Central memory CD4-positive, alpha-beta T cell (primary cell): ENCODE data around the gene BRINP3.
"Not testable (repeated sequence)": the region's sequence is repeated elsewhere in the genome, so short reads cannot be mapped to it uniquely, and the experiment has no call there.

Experiments
- DNase-seq: peaks from one replicate; pipeline ENCODE4 v3.0.0; 2022

BRINP3 gene

DNA sequence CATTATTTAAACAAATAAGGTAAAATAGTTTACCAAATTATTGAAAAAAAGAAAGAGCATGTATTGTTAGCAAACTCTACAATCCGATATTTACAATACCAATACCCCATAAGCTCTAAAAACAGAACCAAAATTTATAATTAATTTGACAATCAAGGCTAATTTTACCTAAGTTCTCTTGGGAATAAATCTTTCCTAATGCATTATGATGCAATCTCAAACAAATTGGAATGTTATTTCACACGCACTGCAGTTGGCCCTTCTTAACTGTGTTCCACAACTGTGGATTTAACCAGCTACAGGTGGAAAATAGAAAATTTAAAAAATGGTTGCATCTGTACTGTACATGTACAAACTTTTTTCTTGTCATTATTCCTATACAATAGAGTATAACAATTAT, 300.1 kb downstream of the BRINP3 start:
- DNase-seq: no peak

DNA sequence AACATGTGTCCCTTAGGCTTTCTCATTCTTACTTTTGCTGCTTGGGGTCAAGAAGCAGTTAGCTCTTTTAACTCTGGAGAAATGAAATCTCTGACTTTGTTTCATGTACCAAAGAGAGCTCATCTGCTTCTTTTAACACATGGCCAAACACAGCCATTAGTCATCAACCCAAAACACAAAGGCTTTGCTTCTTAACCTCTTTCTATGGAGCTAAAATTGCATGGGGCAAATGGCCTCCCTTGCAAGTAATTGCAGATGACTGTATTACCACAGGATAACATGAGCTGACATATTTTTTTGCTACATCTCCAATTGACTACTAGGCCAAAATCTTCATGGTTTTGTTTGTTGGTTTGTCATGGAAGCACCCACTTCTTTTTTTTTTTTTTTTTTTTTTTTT, 300.9 kb downstream of the BRINP3 start:
- DNase-seq: no peak

DNA sequence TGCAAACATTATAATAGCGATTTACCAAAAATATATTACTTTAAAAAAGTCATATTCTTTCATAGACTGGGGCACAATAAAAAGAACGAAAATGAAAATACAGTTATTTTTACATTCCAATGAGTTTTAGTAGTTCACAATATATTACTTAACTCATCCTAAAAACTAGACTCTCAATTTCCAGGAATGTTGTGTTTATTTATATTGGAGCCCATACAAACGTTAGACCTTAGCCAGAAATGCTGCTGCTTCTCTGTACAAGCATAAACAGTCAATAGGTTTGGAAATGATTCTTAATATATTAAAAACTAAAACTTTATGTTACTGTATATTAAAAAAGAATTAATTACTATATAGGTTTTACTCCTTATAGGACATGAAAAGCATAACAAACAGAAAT, 302.3 kb downstream of the BRINP3 start:
- no peak for DNase-seq

DNA sequence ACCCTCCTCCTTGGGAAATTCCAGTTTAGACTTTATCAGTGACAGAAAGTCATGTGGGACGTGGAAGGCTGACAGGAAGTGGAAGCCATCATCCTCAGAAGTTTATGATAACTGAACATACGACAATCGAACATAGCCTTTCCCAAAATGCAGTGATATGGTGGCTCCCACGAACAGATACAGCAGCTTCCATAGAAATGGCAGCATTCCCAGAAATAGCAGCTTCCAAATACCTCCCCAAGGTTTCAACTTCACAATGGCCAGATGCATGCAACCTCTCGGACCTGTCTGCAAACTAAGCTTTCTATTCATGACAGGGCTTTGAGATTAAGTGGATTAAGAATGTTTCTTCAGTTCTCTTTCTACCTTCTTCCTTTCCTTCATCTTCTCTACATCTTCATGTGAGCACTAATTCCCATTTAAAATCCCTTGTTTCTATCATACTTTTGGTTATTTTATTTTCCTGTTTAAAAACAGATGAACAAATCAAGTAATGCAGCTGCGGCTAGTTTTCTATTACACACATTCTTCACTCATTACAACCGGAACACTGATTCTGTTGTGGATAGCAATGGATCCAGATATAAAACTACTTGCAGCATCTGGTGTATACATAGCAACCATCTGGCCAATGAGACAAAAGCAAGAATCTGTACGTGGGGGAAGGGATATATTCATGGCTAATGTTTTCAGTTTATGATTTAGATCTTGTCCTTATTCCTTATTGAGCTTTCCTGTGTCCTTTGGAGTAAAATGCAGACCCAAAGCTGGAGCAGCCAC, 304.8 kb downstream of the BRINP3 start:
- no peak for DNase-seq

DNA sequence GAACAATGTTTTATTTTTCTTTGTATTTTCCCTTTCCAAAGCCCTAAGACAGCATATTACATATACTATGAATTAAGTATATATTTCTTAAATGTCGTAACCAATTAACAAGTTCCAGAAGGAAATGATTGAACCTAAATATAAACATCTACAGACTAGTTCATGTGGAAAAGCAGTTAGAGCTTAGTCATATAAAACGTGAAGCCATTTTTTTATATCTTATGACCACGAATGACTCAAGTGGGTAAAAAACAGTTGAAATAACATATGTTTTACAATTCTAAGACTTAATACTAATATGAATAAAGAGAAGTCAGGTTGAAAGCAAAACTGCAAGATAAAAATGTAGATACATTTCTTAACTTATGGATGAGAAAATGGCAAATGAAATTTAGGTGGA, 307.3 kb downstream of the BRINP3 start:
- DNase-seq: no peak

DNA sequence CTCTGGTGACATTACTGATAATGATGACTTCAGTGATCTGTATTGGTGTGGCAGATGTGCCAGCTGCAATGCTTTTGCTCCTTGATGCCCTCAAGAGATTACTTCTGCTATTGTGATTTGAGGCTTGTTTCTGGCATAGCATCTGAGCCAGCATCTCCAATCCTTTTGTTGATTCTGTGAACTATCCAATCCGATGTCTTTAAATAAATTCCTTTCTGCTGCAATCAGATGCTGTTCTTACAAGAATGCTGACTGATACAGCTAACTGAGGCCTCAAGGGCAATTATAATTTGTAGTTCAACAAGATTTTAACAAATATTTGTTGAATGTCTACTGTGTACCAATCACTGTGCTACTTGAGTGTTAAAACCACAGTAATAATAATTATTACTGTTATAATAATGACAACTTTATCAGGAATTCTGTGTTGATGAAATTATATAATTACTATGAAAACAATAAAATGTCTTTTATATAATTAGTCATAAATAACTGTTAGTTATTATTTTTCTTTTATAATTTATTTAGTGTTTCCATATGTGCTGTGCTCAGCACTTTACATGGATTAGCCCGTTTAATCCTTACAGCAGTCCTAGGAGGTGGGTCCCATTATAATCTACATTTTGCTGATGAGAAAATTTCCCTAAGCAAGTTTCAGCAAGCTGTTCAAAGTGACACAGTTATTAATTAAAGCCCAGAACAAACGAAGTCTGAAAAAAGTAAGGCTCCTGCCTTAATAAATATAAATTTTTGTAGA, 308.2 kb downstream of the BRINP3 start:
- no peak for DNase-seq

DNA sequence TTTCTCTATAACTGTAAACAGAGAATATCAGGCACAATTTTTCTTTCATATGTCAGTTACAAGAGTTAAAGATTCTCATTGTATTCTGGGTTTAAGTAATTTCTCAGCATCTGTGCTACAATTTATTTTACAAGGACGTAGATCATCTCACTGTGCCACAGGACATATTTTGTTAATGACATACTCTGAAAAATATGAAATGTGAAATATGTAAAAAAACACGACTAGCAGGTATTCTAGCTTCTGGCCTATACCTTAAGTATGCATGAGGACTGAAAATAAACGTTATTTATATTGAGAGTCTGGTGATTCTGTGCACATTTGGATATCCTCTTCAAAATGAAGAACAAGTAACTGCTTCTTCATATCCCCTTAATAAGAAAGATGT, 308.8 kb downstream of the BRINP3 start:
- DNase-seq: no peak

DNA sequence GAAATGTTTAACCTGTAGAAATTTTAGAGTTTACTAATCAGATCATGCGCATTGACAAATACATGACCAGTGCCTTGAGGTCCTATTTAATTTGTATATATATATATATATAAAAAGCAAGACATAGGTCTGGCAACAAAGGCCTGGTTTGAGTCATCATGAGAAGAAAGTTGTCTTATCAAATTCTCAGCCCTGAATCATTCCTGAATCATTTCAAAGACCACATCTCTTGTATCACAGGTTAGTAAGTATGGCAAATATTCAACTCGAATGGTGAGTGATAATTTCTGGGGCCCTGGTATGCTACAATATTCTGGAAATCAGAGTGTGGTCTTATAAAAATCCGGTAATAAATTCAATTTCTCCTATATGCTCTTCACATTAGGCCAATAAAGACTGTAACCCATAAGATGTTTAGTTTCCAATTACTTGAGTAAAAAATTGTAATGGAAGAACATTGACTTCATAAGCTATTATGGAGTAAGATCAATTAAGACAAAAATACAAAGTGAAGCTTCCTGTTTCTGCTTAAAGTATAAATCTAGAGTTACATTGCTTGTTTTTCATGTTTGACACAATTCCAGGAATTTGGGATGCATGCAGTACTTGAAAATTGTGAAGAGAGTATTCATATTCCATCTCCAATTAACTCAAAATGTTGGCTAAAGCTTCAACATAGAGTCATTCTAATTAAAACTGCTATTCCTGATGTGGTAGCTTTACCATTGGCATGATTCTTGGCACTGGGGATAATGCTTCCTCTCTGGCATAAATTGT, 309.4 kb downstream of the BRINP3 start:
- DNase-seq: no peak

DNA sequence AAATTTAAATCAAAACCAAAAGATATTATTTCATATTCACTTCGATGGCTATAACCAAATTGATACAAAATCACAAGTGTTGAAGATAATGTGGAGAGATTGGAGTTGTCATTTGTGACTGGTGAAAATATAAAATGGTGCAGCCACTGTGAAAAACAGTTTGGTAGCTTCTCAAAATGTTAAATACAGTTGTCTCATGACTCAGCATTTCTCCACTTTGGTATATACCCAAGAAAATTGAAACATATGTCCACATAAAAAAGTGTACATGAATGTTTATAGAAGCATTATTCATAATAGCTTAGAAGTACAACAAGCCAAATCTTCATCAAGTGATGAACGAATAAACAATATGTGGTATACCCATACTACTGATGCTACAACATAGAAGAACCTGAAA, 318.5 kb downstream of the BRINP3 start:
- DNase-seq: no peak

DNA sequence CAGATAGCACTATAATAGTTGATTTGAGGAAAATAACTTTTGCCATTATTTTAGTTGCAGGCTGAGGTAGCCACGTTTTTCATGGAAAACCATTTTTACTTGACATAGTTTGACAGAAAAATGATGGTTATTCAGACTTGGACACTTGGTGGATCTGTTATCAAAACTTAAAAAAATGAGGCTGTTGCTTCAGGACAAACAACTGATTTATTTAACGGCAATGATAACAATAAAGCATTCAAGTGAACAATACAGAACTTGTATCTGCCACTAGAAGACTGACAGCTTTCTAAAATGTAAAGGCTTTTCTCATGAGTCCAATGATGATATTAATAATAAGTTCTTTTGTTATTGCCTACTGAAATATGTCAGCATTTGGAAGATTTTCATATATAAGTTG, 322.9 kb downstream of the BRINP3 start:
- DNase-seq: no peak

DNA sequence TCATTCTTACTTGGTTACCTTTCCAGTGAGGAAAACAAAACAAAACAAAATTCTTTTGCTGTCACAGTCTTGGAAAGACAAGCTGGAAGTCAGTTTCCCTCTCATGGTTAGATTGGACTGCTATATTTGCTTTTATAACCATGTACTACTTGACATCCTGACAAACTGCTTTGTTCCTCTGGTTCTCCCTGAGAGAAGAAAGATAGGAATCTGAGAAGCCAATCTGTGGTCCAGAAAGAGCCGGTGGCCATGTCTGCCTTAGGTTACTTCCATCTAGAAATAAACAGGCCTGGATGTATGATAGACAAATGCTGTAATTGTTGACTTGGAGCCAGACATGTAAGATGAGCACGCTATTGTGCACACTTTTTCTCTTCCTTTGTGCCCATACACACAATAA, 330.0 kb downstream of the BRINP3 start:
- no peak for DNase-seq

DNA sequence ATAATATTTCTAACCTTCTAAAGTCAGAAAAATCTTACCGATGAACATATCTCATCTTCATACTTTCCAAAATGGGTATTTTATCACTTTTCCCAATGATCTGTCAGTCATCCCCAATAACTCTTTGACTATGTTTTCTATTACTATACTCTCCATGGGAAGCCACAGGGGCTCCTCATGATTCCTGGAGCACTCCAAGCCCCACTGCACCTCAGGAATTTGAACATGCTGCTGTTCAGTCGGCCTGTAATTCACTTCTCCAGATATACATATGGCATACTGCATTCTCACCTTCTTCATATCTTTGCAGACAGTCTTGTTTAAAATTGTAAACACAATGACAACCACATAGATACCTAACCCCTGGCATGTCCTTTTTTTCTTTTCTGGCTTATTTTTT, 333.0 kb downstream of the BRINP3 start:
- no peak for DNase-seq

DNA sequence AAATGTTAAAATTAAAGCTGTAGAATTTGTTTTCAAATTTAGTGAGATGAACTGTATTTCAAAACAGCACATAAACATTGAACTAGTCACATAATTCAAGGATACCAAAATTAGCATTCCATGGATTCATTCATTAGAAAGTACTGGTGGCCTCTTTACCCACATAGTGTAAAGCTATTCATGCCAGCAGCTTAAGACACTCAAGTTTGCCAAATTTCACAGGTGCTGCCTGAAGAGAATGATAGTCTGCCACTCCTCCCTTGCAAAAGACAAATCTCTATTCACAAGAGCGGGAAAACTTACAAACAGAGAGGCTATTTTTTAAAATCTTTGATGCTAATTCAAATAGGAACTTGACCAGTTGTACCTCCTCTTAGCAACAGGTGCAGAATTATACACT, 337.0 kb downstream of the BRINP3 start:
- DNase-seq: no peak

DNA sequence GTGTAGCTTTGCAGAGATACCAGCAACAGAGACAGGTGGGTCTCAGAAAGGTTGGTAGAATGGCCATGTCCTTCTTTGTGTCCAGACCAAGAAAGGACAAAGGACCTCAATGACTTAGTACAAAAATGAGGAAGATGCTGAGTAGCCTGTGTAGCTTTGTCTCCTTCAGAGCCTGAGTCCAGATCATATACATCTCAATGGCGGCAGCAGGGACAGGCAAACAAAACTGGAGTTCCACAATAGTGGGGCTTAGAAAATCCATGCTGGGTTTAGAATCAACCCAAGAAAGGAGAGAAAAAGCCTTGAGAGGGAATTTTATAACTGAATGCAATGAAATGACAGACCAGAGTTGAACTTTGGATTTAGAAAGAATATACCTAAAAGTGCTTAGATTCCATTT, 339.0 kb downstream of the BRINP3 start:
- DNase-seq: no peak

DNA sequence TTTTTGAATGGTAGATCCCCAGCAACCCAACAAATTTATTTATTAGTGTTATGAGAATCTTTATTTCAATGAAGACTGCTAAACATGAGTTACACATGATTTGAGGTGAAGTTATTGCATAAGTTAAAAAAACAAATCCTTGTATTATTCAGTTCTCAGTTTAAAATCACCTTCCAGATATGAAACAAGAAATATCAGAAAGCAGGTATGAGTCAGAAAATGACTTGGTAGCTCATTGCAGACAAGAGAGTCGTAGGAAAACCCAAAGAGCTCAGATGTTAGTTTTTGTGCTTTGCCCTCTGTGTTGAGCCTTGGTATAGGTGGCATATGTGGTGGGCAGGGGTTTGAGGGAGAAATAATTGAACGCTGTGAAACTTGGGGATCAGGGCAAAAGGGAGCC, 339.4 kb downstream of the BRINP3 start:
- DNase-seq: no peak

DNA sequence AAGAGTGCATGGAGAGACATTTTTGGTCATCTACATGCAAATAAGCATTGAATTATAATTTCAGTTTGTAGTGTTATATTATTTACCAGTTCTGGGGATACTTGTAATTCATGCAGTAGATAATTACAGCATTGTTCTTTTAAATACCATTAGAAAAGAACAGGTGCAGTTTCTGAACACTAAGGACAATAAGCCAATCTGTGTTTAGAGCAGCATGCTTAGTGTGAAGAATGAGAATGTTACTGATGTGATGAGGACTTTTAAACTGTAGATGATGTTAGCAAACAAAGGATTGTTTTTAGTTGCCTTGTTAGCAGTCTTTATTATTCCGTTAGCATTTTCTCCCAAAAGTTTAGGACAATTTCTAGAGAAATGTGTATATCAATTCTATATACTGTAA, 348.3 kb downstream of the BRINP3 start:
- DNase-seq: no peak

DNA sequence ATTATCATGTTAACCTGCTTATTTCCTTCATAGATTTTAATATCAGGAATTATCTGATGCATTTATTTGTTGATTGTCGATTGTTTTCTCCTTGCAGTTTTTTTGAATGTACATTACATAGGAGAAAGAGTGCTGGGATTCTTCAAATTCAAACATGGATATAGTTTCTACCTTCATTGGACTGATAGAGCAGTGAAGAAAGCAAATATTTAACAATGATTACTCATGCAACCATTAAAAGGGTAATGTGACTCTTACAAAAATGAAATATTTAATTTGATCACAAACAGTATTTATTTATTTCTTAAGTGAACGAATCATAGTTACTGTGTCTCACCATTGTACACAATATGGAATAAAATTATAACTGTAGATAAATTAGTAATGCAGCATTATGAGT, 350.9 kb downstream of the BRINP3 start:
- no peak for DNase-seq

DNA sequence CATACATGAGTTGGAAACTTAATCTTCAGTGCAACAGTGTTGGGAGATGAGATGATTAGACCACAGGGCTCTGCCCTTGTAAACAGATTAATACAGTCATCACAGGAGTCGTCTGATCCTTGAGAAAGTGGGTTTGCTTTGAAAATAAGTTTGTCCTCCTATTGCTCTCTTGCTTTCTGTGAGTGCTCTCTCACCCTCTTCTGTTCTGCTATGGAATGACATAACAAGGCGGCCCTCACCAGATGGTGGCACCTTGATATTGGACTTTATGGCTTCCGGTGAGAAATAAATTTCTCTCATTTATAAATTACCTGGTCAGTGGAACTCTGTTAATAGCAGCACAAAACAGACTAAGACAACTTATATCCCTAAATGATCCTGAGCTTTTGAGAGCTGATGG, 353.6 kb downstream of the BRINP3 start:
- DNase-seq: no peak

DNA sequence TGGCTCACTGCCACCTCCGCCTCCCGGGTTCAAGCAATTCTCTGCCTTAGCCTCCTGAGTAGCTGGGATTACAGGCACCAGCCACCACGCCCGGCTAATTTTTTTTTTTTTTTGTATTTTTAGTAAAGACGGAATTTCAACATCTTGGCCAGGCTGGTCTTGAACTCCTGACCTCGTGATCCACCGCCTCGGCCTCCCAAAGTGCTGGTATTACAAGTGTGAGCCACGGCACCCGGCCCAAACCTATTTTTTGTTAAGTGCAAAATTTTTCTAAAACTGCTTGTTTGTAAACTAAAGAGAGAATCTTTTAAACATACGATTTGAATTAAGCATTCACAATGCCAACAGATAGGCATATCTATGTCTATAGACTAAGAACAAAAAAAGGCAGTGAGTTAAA, 357.1 kb downstream of the BRINP3 start:
- DNase-seq: not testable (repeated sequence)

DNA sequence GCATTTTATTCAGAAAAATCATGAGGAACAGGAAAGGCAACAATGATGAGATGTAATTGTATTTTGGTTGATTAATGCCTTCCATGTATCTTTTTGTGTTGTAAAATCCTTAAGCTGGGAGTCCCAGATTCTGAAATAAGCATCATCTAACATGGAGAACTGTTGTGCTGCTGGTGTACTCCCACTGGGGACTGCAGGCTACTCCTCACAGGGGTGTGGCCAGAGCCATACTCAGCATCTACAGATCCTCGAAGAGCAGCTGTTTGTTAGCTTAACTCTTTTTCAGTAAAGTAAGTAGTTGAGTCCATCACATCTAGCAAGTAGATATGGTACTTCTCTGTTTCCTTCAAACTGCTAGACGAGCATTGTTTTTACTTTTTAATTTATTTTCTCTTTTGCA, 358.0 kb downstream of the BRINP3 start:
- no peak for DNase-seq

DNA sequence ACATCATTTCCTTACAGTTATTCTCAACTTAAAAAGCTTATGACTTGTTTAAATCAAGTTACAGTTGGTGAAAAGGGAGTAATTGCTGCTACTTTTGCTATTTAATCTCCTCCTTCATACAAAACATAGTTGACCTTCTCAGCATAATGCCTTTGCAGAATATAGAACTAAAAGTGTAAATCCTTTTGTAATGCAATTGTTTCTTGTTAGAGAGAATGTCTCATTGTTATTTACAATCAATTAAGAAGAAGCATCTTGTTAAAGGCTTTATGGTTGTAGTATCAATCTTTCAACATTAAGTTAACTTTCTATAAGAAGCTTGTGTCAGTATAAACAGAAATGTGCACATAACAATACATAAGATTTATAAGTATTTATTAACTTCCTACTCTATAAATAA, 360.7 kb downstream of the BRINP3 start:
- no peak for DNase-seq

DNA sequence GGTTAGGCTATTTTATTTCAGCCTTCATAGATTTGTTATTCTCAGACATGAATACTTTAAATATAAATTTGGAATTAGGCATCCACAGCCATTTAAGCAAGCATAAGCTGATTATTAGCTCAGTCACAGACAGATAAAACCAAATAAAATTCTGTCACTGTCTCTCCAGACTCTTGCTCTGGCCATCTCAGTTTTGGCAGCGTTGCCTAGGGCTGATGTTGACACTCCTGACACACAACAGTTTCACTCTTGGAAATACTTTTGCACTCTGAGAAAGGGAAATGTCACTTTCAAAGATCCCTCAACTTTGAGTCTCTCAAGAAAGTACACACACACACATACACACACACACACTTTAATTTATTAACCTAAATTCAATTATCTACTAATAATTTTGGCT, 372.7 kb downstream of the BRINP3 start:
- no peak for DNase-seq

DNA sequence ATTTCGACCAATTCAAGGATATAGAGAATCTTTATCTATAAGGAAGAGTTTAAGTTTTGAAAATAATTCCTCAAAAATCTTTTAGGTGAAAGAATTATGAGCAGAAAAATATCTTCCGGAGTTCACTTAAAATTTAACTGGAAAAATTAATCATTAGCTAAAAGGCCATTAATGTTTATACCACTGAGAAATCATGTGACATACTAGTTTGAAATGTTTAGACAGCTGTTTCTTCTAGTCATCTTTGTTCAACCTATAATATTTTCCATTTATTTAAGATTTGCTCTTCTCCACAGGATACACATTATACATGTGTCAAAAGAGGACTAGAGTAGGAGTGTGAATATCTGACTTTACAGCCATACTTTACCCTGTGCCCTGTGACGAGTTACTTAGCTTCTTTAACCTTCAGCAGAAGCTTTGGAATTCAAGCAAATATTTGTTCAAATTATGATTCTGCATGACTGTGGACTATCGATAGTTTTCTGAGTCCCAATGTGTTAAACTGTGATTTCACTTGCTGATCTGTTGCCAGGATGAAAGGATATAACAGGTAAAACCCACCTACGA, 374.8 kb downstream of the BRINP3 start:
- no peak for DNase-seq

DNA sequence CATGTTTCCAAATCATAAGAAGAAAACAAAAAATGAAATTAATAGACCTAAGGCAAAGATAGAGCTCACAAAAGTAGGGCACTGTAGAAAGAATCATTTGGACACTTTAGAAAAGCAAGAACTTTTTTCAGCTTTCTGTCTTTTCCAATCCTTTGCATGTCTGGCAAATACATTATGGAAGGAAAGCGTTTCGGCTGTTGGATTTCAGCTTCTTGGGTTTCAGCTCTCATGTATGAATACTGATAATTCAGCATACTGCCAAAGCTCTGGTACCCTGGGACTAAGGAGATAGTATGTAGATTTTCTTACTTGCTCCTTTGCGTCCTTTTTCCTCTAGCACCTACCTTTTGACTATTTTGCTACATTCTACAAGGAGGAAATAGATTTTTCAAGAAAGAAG, 375.9 kb downstream of the BRINP3 start:
- DNase-seq: no peak
